NCI-H187 treated with DMSO at 0.1 percent for 48 hours (cell line): ENCODE results near the gene ATCAY.
"Not testable (repeated sequence)": the region's sequence is repeated elsewhere in the genome, so short reads cannot be mapped to it uniquely, and the experiment has no call there.

Source experiments
- DNase-seq: peaks from one replicate; lab custom pipeline; 2025; lab: John Stamatoyannopoulos, UW

The ATCAY gene

DNA sequence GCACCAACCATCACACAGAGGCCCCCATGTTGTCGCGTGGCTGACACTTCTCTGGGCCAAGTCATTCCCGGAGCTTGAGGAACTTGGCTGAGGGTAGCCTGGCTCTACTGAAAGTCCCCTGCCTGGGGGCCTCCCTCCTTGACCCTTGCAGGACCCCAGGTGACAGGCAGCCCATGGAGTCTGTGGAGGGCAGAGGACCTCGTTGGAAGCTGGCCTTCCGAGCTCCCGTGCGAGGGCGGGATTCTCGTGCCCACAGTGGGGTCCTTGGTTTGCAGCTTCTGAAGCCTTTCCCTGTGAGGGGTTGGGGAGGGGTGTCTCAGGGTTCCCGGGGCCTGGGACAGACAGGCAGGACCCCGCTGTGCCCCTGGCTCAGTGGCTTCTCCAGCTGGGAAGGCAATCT is 68.8 kb downstream of the ATCAY start:
- DNase-seq = no peak

GRCh38 chr19:3949997-3950859 is 69.7 kb downstream of the ATCAY start:
- no peak for DNase-seq

DNA sequence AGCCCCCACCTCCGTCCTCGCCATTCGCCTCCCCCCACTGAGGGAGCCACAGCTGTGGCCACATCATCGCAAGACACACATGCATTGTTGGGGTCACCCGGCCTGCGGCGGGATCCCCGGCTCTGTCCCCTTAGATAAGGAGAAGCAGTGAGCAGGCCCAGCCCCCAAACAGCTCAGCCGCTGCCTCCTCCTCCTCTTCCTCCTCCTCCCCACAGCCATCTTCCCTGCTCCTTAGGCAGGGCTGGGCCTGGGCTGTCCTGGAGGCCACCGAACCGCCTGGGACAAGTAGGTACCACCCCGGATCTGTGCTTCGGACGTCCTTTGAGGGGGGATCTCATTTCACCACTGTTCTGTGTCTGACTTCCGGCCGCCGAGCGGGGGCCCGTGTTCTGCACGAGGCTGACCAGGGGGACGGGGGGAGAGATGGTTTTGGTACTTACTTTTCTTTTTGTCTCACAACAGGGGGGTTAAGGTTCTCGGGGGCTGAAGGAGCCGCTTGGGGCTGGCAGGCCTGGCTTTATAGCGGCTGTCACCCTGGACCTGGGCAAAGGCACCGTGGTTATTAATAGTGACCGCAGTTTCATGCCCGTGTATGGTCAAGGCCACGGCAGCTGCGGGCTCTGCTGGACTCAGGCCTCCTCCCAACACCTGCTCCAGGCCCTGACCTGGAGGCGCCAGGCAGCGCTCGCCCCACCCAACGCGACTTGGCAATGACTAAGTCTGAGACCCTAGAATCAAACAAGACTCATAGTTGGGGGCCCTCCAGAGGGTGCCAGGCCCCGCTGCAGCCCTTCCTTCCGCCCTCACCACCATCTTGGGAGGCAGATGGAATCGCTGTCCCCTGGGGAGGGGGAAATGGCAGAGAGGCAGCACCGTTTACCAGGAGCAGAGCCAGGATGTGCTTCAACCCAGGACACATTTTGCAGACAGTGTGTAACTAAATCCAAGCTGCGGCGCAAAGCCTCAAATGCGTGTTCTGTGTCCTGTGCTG is 70.7 kb downstream of the ATCAY start:
- no peak for DNase-seq

DNA sequence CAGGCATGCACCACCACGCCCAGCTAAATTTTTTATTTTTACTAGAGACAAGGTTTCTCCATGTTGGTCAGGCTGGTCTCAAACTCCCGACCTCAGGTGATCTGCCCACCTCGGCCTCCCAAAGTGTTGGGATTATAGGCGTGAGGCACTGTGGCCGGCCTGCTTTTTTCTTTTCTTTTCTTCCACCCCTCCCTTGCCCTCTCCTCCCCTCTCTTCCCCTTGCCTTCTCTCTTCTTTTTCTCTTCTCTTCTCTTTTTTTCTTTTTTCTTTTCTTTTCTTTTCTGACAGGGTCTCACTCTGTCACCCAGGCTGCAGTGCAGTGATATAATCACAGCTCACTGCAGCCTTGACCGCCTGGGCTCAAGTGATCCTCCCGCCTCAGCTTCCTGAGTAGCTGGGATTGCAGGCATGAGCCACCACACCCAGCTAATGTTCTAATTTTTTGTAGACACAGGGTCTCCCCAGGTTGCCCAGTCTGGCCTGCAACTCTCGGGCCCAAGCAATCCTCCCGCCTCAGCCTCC is 72.3 kb downstream of the ATCAY start:
- not testable (repeated sequence) for DNase-seq

GRCh38 chr19:3954107-3954506 is 73.6 kb downstream of the ATCAY start:
- DNase-seq = no peak

DNA sequence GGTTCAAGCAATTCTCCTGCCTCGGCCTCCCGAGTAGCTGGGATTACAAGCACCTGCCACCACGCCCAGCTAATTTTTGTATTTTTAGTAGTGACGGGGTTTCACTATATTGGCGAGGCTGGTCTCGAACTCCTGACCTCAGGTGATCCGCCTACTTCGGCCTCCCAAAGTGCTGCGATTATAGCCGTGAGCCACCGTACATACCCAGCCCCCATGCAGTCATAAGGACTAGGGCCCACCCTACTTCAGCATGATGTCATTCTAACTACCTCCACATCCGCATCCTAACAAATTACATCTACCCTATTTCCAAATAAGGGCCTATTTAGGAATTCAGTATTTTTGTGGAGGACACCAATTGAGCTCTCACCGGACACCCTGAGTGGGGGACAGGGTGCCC is 74.8 kb downstream of the ATCAY start:
- DNase-seq = not testable (repeated sequence)

DNA sequence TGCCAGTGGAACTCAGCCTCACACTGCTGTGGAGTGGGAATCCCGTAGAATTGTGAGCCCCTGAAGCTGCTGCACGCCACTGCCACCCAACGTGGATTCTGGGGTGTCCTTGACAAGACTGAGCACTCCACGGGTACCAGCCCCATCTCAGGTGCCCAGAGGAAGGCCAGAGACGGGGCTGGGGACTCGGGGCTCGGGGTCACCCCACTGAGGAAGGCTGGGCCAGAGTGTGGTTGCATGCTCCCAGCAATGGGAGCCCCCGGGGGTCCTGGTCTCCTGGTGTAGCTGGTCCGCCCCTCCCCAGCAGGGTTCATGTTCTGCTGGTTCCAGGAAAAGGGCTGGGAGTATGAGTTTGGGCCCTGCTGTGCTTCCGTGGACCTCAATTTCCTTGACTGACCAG is 75.2 kb downstream of the ATCAY start:
- DNase-seq = no peak

- DNase-seq = no peak
These were observed 78.6 kb downstream of the ATCAY start for GRCh38 chr19:3958836-3959765.

- DNase-seq = no peak
These were observed 79.3 kb downstream of the ATCAY start for GRCh38 chr19:3959766-3960131.

- no peak for DNase-seq
These were observed 80.5 kb downstream of the ATCAY start for GRCh38 chr19:3961007-3961406.

GRCh38 chr19:3963458-3964255 is 83.2 kb downstream of the ATCAY start:
- DNase-seq = no peak

DNA sequence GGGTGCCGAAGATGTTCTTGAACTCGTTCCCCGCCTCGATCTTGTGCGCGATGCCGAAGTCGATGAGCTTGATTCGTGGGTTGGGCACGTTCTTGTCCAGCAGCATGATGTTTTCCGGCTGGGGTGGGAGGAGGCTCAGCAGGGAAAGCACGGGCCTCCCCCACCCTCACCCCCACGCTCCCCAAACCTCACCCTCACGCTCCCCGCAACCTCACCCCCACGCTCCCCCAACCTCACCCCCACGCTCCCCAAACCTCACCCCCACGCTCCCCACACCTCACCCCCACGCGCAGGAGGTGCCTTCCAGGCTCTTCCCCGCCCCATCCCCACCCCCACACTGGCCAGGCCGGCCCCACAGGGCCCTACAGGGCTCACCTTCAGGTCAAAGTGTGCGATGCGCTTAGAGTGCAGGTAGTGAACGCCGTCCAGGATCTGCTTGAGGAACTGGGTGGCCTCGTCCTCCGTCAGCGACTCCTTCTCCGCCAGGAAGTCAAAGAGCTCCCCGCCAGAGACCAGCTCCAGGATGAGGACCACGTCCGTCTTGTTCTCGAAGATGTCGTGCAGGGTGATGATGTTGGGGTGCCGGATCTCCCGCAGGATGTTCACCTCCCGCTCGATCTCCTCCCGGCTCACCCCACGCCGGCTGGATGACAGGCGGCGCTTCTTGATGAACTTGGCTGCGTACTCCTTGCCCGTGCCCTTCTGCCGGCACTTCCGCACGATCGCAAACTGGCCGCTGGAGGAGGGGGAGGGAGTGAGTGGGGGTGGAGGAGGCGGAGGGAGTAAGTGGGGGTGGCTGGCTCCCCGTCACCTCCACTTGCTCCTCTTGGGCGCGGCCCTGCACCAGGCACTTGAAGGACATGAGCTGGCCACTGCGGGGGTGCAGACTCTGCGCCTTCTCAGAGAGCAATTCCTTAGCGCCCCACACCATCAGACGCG is 84.0 kb downstream of the ATCAY start:
- no peak for DNase-seq

- no peak for DNase-seq
These were observed 85.8 kb downstream of the ATCAY start for GRCh38 chr19:3966051-3967017.

DNA sequence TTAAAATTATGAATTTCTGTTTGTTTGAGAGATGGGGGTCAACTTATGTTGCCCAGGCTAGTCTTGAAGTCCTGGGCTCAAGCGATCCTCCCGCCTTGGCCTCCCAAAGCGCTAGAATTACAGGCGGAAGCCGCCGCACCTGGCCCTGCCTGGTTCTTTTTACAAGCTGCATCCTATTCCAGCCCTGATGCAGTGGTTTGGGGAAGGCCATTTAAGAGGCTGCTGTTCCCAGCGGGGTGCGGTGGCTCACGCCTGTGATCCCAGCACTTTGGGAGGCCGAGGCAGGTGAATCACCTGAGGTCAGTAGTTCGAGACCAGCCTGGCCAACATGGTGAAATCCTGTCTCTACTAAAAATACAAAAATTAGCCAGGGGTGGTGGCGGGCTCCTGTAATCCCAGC is 87.5 kb downstream of the ATCAY start:
- DNase-seq = not testable (repeated sequence)

DNA sequence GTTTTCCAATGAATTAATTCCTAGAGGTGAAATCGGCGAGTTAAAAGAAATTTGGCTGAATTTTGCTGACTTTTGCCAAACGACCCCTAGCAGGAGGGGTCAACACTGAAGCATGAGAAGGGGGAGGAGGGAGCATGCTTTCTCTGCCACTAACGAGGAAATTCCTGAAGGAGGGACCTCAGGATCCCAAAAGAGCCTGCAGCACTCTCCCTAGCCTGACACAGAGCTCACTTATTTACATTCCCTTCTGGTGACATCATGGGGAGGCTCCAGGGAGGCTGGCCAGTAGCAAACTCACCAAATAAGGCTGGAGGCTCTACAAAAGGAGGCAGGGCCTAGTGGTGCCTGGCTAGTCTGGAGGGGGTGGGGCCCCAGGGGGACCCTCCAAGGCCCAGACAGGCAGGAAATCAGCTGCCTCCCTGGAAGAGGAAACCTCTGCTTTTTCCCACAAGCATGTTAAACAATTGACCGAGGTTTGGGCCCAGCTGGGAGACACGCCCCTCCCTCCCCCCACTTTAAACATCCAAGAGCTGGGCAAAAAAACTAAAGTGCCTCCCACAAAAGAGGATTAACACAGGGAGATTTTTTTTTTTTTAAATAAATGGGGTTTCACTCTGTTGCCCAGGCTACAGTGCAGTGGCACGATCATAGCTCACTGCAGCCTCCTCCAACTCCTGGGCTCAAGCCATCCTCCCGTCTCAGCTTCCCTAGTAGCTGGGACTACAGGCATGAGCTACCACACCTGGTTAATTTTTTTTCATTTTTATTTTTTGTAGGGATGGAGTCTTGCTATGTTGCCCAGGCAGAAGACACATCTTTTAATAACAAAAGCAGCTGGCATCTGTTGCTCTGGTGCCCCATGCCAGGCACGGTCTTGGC is 88.3 kb downstream of the ATCAY start:
- no peak for DNase-seq

DNA sequence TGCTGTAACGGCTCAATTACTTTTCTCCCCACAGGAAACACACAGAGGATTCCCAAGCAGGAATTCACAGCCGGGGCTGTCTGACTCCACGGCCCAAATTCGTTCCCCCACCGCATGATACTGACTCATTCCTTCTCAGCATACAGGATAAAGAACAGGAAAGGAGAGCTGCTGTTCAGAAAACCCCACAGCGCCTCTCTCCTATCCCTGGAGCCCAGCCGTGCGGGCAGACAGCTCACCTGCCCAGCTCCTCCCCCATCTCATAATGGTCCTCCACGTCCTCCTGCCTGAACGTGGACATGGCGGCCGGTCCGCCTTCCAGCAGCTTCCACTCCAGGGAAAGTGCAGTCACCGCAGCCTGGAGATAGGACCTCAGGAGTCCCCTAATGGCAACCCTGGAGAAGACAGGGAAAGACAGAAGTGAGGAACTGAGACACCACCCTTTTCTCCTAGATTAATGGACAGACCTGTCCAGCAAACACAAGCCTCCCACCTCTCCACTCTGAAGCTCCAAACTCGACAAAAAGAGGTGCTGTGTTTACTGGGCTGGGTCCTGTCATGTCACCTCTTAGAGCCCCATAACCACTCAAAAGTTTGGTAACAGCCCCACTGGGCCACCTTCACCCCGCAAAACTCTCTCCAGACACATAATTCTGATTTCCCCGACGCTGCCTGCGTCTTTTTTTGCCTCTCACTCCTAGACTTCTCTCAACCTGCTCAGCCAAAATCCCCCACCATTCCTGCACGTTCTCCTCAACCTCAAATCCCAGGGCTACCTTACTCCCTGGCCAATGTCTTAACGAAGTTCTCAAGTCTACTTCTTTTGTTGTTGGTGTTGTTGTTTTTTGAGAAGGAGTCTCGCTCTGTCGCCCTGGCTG is 89.2 kb downstream of the ATCAY start:
- DNase-seq = no peak
